SHP77 treated with DMSO at 0.1 percent for 48 hours (cell line): ENCODE results near the gene GRB10.
"Not testable (repeated sequence)": the region's sequence is repeated elsewhere in the genome, so short reads cannot be mapped to it uniquely, and the experiment has no call there.

Experiments used
- DNase-seq: peaks from one replicate; lab custom pipeline; 2025; lab: John Stamatoyannopoulos, UW

Gene GRB10

GRCh38 chr7:50778189-50778588, 4.5 kb downstream of the GRB10 start:
- DNase-seq, result no peak

- DNase-seq, result no peak
Observed at GRCh38 chr7:50775836-50776235, 6.9 kb downstream of the GRB10 start.

- no peak for DNase-seq
Observed at GRCh38 chr7:50775231-50775630, 7.5 kb downstream of the GRB10 start.

- no peak for DNase-seq
Observed at GRCh38 chr7:50774319-50774718, 8.4 kb downstream of the GRB10 start.

- DNase-seq, result not testable (repeated sequence)
Observed at GRCh38 chr7:50773071-50773470, 9.6 kb downstream of the GRB10 start.

- DNase-seq, result no peak
Observed at GRCh38 chr7:50771120-50772002, 11.3 kb downstream of the GRB10 start.

- no peak for DNase-seq
Observed at GRCh38 chr7:50768485-50769474, 13.9 kb downstream of the GRB10 start.

- no peak for DNase-seq
Observed at GRCh38 chr7:50766849-50767207, 15.9 kb downstream of the GRB10 start.

- DNase-seq, result no peak
Observed at GRCh38 chr7:50766106-50766848, 16.4 kb downstream of the GRB10 start.

- no peak for DNase-seq
Observed at GRCh38 chr7:50762337-50762736, 20.4 kb downstream of the GRB10 start.

- DNase-seq, result no peak
Observed at GRCh38 chr7:50761713-50762112, 21.0 kb downstream of the GRB10 start.

GRCh38 chr7:50757703-50758390, 24.8 kb downstream of the GRB10 start:
- DNase-seq, result no peak

GRCh38 chr7:50756180-50756579, 26.5 kb downstream of the GRB10 start:
- no peak for DNase-seq

GRCh38 chr7:50754684-50755083, 28.0 kb downstream of the GRB10 start:
- DNase-seq, result no peak

- DNase-seq, result no peak
Observed at GRCh38 chr7:50754241-50754640, 28.5 kb downstream of the GRB10 start.

- DNase-seq, result no peak
Observed at GRCh38 chr7:50752422-50752821, 30.3 kb downstream of the GRB10 start.

- DNase-seq, result no peak
Observed at GRCh38 chr7:50751146-50751545, 31.6 kb downstream of the GRB10 start.

- no peak for DNase-seq
Observed at GRCh38 chr7:50749896-50750295, 32.8 kb downstream of the GRB10 start.

- no peak for DNase-seq
Observed at GRCh38 chr7:50748472-50748871, 34.2 kb downstream of the GRB10 start.

- DNase-seq, result no peak
Observed at GRCh38 chr7:50745835-50746234, 36.9 kb downstream of the GRB10 start.

- DNase-seq, result no peak
Observed at GRCh38 chr7:50745336-50745735, 37.4 kb downstream of the GRB10 start.

- DNase-seq, result no peak
Observed at GRCh38 chr7:50743893-50744292, 38.8 kb downstream of the GRB10 start.
